NB4 (cell line): ENCODE data around the gene PKP1.

ENCODE experiments used
- DNase-seq: peaks from one replicate; pipeline ENCODE4 v3.0.0; 2010; ENCODE audit warnings: low read depth
- H3K4me3 ChIP-seq: one replicate; pipeline ENCODE4 v1.5.1; 2011; ENCODE audit warnings: mild to moderate bottlenecking, low read depth, low read length, moderate library complexity
- CTCF ChIP-seq: IDR thresholded peaks from one replicate; pipeline ENCODE4 v1.5.1; 2012; ENCODE audit warnings: low read depth, low read length
- MAX ChIP-seq: IDR thresholded peaks from 2 replicates; pipeline ENCODE4 v1.6.1; 2011; ENCODE audit warnings: low read depth, low read length
- MYC ChIP-seq: IDR thresholded peaks from 2 replicates; pipeline ENCODE4 v1.6.1; 2011; ENCODE audit warnings: low read depth, low read length
- POLR2A ChIP-seq: IDR thresholded peaks from 2 replicates; pipeline ENCODE4 v1.6.1; 2011; ENCODE audit warnings: mild to moderate bottlenecking; ENCODE audit not compliant: insufficient read length; ENCODE audit errors: extremely low read depth

PKP1 gene

GRCh38 chr1:201356701-201357100 lies 73.4 kb downstream of the PKP1 start:
- TF ChIP-seq CTCF (no peak), MYC (no peak), MAX (no peak), POLR2A (no peak)
- no peak for DNase-seq
- H3K4me3 ChIP-seq = no peak overlapping the region

GRCh38 chr1:201357211-201357610 lies 73.9 kb downstream of the PKP1 start:
- no peak for TF ChIP-seq MAX
- TF ChIP-seq POLR2A = no peak
- TF ChIP-seq CTCF = no peak
- TF ChIP-seq MYC = no peak
- no peak for DNase-seq
- no peak overlapping the region for H3K4me3 ChIP-seq

DNA sequence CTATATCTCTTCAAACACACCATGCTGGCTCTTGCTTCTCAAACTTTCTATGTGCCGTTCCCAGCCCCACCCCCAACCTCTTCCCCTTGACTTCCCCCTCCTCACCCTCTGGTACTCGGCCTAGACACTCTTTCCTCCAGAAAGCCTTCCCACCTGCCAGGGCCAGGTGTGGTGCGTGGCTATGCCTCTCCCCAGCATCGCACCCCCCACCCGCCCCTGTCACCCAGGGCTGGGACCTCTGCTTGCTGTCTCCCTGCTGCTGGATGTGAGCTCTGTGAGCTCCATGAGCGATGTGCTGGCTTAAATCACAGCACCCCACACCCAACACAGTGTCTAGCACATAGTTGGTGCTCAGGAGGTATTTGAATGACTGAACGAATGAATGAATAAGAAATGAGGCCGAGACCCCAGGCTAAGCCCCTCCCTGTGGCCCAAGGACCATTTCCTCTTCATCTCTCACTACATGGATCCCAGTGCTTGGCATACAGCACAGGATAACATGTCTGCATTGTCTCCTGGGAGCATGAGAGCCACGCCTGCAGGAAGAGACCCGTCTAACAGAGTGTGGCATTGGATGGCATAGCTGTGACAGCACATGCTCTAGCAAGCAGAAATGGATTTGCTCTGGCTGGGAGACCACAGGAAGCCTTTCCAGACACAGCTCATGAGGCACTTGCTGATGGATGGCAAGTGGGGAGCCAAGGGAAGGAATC lies 74.5 kb downstream of the PKP1 start:
- no peak for DNase-seq
- TF ChIP-seq MAX (no peak), POLR2A (no peak), CTCF (no peak), MYC (no peak)

DNA sequence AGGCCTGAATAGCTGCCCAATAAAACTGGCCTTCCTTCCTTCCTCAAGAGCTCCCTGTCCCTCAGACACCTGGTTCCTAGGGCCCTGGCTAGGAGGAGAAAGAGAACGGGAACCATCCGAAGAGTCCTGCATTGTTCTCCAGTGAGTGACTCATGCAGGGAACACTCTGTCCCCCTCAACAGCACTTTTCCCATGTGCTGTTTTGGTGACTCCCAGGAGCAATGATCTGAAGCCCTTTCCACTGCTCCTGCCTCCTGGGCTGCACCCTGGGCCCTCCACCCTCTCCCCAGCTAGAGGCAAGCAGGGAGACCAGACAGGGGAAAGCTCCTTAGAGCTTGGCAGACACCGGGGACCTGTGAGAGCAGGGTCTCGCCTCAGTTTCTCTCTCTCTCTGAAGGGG lies 75.3 kb downstream of the PKP1 start:
- no peak overlapping the region for H3K4me3 ChIP-seq
- no peak for DNase-seq

More for the DNA sequence above, 74.5 kb downstream of the PKP1 start:
- no peak overlapping the region for H3K4me3 ChIP-seq

GRCh38 chr1:201359031-201359872 lies 75.9 kb downstream of the PKP1 start:
- no peak overlapping the region for H3K4me3 ChIP-seq
- TF ChIP-seq MYC (no peak), POLR2A (no peak), MAX (no peak), CTCF (no peak)
- DNase-seq = no peak

More for the DNA sequence above, 75.3 kb downstream of the PKP1 start:
- TF ChIP-seq MAX (no peak), POLR2A (no peak), MYC (no peak), CTCF (no peak)
